AG04450 (cell line): ENCODE results near the gene STPG4. TPM values are rescaled to one million over a fixed set of nuclear protein-coding genes. Genes with fewer than 3 reads are reported as not detected.
A peak's percentile ranks its signal among the peaks of the same experiment; 100 is the strongest.

Source experiments
- CTCF ChIA-PET: fragments of 300-600, 350-600 bp; formaldehyde crosslinking; extraction: SDS; loops from one replicate; lab custom pipeline; 2022; ENCODE audit warnings: antibody characterized with exemption, inconsistent platforms; lab: Charles Lee
- POLR2A ChIA-PET: fragments of 350-600 bp; formaldehyde crosslinking; extraction: SDS; loops from one replicate; lab custom pipeline; 2021; ENCODE audit warnings: antibody characterized with exemption, inconsistent platforms; lab: Yijun Ruan, JAX
- DNase-seq: peaks from one replicate; pipeline ENCODE4 v3.0.0-alpha.2; 2011; ENCODE audit warnings: low read depth, low spot score
- H3K27ac ChIP-seq: one replicate; pipeline ENCODE4 v1.5.1; 2012; ENCODE audit warnings: low read depth, low read length, control low read depth
- H3K27me3 ChIP-seq: one replicate; pipeline ENCODE4 v1.6.0; 2012; ENCODE audit warnings: low read length; ENCODE audit not compliant: control insufficient read depth, insufficient read depth
- H3K4me3 ChIP-seq: 2 replicates; pipeline ENCODE4 v1.5.1; 2011; ENCODE audit warnings: mild to moderate bottlenecking, low read depth, low read length, control low read depth
- H3K9me3 ChIP-seq: 2 replicates; pipeline ENCODE4 v1.5.1; 2012; ENCODE audit warnings: low read length; ENCODE audit not compliant: control insufficient read depth, insufficient read depth
- CTCF ChIP-seq: IDR thresholded peaks from 2 replicates; pipeline ENCODE4 v1.5.1; 2011; ENCODE audit warnings: low read depth, low read length, control low read depth, inconsistent platforms
- polyA plus RNA-seq: library from polyadenylated mRNA; depleted of rRNA; stranded (reverse); fragments of >200 nt; gene quantifications from 2 replicates; pipeline ENCODE4 v1.2.3, GENCODE V29; 2011

The STPG4 gene
- polyA plus RNA-seq, 1 experiment, result 0.14 TPM

- no peak for DNase-seq
- POLR2A ChIA-PET, result no interaction called here
- CTCF ChIA-PET, result no interaction called here
Measured at GRCh38 chr2:47048801-47049480, 106.2 kb downstream of the STPG4 start.

GRCh38 chr2:47046271-47046670, 108.8 kb downstream of the STPG4 start:
- ChIA-PET POLR2A (no interaction called here), CTCF (interaction anchor here (0.5 kb wide), 1 partner anchor 23 kb away, joined by 4 read pairs; no protein-coding TSS in a partner anchor)
- H3K4me3 ChIP-seq, result no peak overlapping the region
- no peaks in the 10 kb centered on the region for H3K9me3 ChIP-seq
- DNase-seq, result no peak
- H3K27me3 ChIP-seq, result no peaks in the 10 kb centered on the region
- H3K27ac ChIP-seq, result no peak overlapping the region
- TF ChIP-seq CTCF, result no peak

More at GRCh38 chr2:47048801-47049480, 106.2 kb downstream of the STPG4 start:
- no peak for TF ChIP-seq CTCF
- Histone ChIP-seq H3K9me3 (no peaks in the 10 kb centered on the region), H3K4me3 (no peak overlapping the region), H3K27ac (no peak overlapping the region), H3K27me3 (no peaks in the 10 kb centered on the region)

- POLR2A ChIA-PET, result interaction anchor here (0.6 to 2.5 kb wide), 13 partner anchors 11 to 255 kb away, joined by 4 to 20 read pairs (median 6); no protein-coding TSS in a partner anchor
- TF ChIP-seq CTCF, result no peak
- H3K27ac ChIP-seq, result peak overlapping the region; percentile 99
- CTCF ChIA-PET, result interaction anchor here (0.6 to 0.9 kb wide), 4 partner anchors 12 to 279 kb away, joined by 3 to 6 read pairs (median 4); no protein-coding TSS in a partner anchor
- H3K9me3 ChIP-seq, result no peaks in the 10 kb centered on the region
- no peaks in the 10 kb centered on the region for H3K27me3 ChIP-seq
- no peak overlapping the region for H3K4me3 ChIP-seq
- DNase-seq, result no peak
Measured at GRCh38 chr2:47043891-47044239, 111.2 kb downstream of the STPG4 start.

GRCh38 chr2:47043142-47043890, 111.8 kb downstream of the STPG4 start:
- peak overlapping the region; percentile 45 for H3K4me3 ChIP-seq
- CTCF ChIA-PET, result interaction anchor here (0.6 to 0.9 kb wide), 5 partner anchors 12 to 280 kb away, joined by 3 to 6 read pairs (median 3); no protein-coding TSS in a partner anchor
- no peaks in the 10 kb centered on the region for H3K27me3 ChIP-seq
- H3K27ac ChIP-seq, result peak overlapping the region; percentile 99
- DNase-seq, result peak; percentile 85
- POLR2A ChIA-PET, result interaction anchor here (0.6 to 2.5 kb wide), 14 partner anchors 12 to 256 kb away, joined by 4 to 20 read pairs (median 6); no protein-coding TSS in a partner anchor
- H3K9me3 ChIP-seq, result no peaks in the 10 kb centered on the region
- TF ChIP-seq CTCF, result peak; percentile 6; the same call in 1 of the 2 replicates
